Cerebellar nuclear complex (tissue), 1 donor: Measurements from ENCODE around the gene GM2A.

ENCODE experiments used
- DNase-seq, 2 experiments: peaks; one replicate each; lab custom pipeline; 2025; lab: John Stamatoyannopoulos, UW

Gene GM2A

DNA sequence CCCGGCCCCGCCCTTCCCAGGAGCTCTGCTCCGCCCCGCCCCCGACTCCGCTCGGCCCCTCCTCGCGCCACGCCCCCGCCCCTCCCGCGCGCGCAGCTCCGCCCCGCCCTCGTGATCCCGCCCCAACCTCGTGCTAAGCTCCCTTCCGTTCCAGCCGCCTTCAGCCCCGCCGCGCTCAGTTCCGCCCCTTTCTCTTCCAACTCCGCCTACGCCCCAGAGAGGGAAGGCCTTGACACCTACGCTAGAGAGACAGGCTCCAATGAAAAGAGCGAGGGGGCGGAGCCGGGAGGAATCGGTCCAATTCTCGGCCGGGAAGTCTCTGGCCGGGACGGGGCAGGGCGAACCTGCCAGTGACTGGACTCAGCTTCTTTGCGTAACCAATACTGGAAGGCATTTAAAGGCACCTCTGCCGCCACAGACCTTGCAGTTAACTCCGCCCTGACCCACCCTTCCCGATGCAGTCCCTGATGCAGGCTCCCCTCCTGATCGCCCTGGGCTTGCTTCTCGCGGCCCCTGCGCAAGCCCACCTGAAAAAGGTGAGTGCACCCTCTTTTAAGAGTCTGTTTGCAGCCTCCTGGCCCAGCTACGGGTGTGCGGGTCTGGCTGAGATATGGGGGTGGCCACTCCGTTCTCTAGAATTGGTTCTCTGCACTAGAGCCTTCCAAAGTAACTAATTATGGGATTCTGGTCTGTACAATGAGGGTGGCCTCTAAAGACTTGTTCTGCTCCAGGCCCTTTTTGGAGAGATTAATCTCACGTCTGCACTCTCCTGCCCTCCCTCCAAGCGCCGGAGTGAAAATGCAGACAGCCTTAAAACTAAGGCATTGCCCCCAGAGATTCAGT, at the start of gene GM2A:
Gene GM2A, plus strand, starts transcription at position 424 of the 843 bp plus-strand sequence. Its CDS starts 32 bp downstream, at position 456.
- peak; percentile 96 to 99 for DNase-seq

DNA sequence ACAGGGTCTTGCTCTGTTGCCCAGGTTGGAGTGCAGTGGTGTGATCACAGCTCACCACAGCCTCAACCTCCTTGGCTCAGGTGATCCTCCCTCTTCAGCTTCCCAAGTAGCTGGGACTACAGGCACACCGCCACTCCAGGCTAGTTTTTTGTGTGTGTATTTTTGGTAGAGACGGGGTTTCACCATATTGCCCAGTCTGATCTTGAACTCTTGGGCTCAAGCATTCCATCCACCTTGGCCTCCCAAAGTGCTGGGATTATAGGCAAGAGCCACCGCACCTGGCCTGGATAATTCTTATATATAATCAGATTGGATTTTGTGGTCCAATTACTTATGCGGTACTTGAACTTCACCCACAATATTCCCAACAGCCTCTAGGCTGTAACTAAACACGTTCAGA, 48.9 kb upstream of the GM2A start:
- no peak for DNase-seq

GRCh38 chr5:151205411-151205810, 47.6 kb upstream of the GM2A start:
- no peak for DNase-seq

- DNase-seq, result no peak
These were observed 44.5 kb upstream of the GM2A start for GRCh38 chr5:151208481-151208914.

DNA sequence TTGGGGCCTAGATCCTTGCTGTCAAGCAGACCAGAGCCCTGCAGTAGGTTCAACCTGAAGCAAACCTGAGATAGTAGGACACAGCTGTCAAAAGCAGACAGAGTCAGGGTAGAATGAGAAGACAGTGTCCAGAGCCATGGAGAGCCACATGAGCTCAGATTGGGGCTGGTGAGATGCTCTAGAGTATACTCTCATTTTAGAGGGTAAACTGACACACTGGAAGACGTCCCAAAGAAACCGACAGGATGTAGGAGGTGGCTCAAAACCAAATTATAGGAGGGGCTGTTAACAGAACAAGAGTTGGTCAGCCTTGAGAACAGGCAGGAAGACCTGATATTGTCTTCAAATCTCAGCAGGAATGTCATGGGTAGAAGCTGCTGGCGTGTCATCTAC, 40.6 kb upstream of the GM2A start:
- no peak for DNase-seq

DNA sequence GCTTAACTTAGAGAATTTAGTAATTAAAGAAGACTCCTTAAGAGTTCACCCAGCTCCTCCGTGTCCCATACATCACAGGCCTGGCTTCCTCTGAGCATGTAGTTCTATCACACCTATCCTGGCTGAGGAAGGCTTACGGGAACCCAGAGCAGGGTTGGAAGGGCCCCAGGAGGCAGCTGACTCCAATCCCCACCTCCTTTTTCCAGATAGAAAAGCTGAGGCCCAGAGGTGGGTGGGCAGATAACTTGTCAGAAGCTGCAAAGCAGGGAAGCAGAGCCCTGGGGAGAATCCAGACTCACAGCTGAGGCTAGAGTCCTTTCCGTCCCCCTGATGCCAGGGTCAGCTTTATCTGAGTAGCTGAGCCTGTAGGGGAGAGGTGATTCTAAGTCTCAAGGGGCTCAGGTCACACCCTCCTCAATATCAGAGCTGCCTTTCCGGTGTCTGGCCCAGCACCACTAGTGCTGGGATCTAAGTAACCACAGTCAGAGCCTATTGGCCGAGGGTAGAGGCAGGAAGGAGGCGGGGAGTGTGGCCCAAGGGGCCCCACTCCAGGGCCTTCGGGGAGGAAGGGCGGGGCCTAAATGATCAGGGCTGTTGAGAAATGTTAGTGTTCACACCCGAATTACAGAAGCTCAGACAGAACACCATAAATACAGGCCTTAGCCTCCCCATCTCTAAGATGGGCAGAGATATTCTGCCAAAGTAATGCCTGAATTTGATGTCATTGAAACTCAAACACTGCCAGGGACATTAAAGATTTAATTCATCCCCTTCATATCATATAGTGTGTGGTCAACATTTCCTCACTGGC, 39.0 kb upstream of the GM2A start:
- no peak for DNase-seq

DNA sequence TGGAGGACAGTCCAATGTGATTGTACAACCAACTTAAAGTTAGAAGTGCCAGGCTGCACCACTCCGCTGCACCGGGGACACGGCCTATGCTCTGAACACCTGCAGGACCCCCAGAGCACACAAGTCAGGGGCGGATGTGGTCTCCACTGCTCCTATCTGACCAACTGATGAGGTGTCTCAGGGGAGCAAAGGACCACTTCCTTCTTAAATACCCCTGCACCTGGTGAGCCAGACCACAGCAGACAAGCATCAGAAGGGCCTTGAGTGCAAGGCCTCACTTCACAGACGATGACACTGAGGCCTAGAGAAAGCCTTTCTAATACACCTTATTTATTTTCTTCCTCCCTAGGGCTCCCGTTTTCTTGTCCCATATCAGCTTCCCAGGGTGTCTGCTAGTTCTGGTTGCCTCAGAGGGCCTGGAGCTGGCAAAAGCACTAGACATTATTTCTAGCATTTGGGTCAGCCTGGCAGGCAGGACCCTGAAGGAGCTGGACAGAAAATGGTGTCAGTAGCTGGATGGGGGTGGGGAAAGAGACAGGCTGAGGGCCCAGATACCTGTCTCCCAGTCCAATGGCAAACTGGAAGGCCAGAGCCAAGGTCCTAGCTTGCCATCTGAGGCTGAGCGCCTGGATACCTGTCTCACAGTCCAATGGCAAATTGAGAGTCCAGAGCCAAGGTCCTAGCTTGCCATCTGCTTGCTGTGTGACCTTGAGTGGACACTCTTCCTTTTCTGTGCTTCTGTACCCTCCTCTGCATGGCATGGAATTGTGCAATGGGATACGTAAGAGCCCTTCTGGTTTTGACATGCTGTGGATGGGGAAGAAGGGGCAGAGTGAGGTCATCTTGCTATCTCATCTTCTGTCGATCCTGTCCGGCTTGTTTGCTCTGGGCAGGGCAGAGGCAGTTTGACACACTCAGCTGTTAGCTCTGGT, 38.1 kb upstream of the GM2A start:
- no peak for DNase-seq

DNA sequence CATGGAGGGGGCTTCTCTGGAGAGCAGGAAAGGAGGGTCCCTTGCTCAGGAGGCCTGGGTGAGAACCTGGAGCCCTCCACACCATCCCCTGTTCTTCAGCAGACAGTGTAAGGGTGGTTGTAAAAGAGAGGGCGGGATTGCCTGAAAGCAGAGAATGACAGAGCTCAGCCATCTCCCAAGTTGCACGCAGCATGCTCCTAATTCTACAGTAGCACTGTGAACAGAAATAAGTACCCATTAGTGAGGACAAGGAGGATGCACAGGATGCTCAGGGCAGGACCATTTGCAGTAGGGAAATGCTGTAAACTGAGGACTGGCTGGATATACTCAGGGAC, 37.5 kb upstream of the GM2A start:
- DNase-seq, result no peak

DNA sequence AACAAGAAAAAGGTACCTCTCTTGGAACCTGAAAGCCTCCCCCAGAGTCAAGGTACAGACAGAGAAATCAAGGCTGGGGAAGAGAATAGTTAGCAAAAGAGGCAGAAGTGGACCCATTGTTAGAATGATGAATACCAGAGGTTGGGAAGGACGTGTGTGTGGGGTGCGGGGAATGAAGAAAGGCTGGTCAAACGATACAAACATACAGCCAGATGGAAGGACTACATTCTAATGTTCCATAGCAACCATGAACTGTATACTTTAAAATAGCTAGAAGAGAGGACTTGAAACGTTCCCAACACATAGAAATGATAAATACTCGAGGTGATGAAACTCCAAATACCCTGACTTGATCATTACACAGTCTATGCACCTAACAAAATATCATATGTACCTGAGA, 36.2 kb upstream of the GM2A start:
- DNase-seq, result no peak

- DNase-seq, result no peak
These were observed 34.8 kb upstream of the GM2A start for GRCh38 chr5:151218177-151218576.

GRCh38 chr5:151219138-151219537, 33.8 kb upstream of the GM2A start:
- DNase-seq, result no peak

- no peak for DNase-seq
These were observed 33.2 kb upstream of the GM2A start for GRCh38 chr5:151219789-151220188.

DNA sequence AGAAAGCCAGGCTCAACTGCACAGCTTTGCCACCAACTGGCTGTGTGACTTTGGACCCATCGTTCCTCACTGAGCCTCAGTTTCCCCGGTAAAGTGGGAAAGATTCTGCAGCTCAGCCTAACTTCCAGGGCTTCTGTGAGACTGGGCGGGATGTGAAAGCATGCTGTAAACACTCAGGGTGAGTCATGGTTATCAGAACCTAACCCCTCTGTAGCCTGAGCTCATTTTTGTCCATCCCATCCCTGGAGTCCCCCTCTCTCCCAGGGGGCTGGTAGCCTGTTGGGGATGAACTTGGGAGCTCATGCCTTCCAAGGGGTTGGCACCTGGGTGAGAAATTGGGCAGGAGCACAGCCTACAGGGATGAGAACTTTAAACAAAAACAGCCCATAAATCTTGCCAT, 31.4 kb upstream of the GM2A start:
- DNase-seq, result no peak

GRCh38 chr5:151222054-151222789, 30.8 kb upstream of the GM2A start:
- no peak for DNase-seq

DNA sequence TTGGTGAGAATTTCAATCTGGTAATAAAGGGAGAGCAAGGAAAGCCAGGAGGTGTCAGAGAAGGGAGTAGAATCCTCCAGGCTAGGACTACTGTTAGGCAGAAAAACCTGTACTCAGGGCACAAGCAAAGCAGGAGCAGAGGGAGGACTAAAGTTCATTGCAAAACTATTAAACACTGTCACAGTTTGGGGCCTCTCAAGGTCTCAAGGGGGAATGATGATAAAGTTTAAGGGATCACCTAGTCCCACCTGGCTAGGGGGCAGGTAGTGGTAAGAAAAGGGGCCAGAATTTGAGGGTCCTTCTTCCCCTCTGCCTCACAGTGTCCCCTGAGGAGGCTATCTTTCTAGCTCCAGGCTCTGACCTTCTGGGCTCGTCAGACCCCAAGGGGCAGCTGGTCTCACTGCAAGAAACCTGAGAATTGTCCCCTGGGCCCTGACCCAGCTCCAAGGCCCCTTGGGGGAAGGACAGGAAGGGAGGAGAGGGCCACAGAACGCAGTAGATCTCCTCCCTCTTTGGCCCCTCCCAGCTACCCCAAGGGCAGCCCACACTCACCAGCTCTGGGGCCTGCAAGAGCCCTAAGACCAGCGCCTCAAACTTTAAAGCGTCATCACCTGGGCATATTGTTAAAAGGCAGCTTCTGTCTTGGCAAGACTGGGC, 30.1 kb upstream of the GM2A start:
- DNase-seq, result no peak

DNA sequence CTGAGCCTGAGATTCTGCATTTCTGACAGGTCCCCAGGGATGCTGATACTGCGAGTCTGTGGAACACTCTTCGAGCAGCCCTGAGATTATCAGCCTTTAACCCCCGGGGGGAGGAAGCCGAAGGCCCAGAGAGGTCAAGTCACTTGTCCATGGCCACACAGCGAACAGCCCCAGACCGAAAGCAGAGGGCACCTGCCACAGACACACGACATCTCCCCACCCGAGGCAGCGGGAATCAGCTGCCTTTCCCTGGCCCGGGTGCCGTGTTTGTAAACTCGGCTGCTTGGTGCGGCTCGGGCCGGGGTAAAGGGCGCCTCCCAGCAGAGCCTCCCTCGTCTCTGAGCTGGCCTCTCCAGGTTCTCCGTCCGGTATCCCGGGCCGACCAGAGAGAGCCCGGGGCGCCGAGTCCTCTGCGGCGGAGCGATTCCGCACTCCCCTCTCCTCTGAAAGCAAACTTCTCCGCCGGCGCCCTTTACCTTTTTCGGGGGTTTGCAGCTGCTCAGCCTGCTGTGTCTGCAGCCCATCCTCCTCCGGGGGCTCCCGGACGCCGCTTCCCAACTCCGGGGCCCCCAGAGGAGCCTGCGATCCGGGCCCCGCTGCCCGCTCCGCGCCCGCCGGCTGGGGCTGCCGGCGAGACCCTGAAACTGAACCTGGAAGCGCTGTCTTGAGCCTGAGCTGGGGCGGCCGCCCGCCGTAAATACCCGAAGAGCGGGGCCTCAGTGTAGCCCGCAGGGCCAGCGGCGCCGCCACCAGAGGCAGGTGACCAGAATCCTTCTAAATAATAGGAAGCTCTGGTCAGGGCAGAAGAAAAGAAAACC, 29.3 kb upstream of the GM2A start, which contains the start of gene CCDC69:
Gene CCDC69, minus strand, starts transcription at position 646 of the 818 bp plus-strand sequence. Its CDS starts 122 bp downstream, at position 524.
- DNase-seq, result peak in 1 of 2 experiments; percentile 19

DNA sequence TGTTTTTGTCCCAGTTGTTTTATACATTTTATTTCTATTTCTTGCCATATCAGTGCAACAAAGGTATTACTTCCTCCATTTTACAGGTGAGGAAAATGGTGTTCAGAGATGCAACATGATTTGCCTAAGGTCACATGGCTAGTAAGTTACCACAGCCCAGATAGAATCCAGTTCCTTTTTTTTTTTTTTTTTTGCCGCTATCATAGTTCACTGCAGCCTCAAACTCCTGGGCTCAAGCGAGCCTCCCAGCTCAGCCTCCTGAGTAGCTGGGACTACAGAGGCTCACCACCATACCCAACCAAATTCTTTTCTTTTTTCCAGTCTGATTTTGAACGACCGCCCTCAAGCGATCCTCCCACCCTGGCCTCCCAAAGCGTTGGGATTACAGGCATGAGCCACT, 28.6 kb upstream of the GM2A start:
- DNase-seq, result no peak

DNA sequence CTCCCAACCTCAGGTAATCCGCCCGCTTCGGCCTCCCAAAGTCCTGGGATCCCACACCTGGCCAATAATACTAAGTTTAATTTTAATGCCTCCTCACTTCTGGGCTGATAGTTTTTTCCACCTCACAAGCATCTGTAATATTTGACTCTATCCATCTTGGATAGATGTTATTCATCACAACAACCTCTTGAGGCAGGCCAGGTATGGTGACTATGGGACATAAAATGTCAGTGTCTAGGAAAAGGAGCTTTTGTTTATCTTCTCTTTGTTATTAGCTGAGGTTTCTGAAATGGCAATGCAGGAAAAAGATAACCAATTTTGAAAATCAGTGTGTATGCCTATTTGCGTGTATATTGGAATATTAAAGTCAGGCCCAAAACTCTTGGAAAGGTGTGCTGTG, 27.9 kb upstream of the GM2A start:
- no peak for DNase-seq

DNA sequence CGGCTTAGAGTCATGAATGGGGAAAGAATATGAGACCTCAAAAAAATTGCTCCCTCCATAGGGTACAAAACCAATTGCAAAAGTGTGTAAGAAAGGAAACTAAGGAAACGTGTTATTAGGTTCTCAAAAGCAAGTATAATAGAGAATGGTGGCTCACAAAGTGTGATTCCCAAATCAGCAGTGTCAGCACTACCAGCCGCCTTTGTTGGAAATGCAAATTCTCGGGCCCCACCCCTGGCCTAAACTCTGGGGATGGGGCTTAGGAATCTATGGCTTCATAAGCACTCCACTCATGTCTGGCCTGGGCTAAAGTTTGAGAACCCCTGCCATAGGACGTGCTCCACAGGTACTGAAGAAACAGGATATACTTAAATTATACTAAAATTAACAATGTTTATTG, 27.5 kb upstream of the GM2A start:
- DNase-seq, result no peak

DNA sequence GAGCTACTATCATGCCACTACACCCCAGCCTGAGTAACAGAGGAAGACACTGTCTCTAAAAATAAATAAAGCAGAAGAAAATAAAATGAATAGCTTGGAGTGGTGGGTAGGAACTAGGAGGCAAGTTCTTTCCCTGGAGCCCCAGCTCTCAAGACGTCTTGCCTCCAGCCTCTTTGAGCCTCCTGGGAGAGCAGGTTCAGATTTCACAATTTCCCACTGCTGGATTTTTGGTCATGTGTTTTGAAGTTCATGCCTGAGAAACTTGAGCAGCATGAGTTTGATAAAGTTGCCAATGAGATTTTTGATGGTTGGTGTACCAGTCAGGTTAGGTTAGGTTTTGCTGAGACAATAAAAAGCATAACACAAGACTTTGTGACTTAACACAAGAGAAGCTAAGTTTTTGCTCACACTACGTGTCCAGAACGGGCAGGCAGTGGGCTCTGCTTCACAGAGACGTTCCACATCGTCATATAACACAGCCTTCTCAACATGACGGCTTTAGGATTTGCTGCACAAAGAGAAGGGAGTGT, 25.0 kb upstream of the GM2A start:
- no peak for DNase-seq
